IPS DF 6.9 (cell line): Measurements from ENCODE around the gene HOXC13.

Source experiments
- DNase-seq: peaks from one replicate; pipeline ENCODE4 v3.0.0-alpha.2; 2013; ENCODE audit warnings: low read depth, low spot score
- H3K27ac ChIP-seq: one replicate; pipeline ENCODE4 v1.5.1; 2013; ENCODE audit warnings: low read length, control low read depth
- H3K27me3 ChIP-seq: 2 replicates; pipeline ENCODE4 v1.6.1; 2013; ENCODE audit warnings: mild to moderate bottlenecking, low read length; ENCODE audit not compliant: control insufficient read depth, insufficient read depth
- H3K36me3 ChIP-seq: 2 replicates; pipeline ENCODE4 v1.6.1; 2013; ENCODE audit warnings: low read length; ENCODE audit not compliant: control insufficient read depth, insufficient read depth
- H3K4me1 ChIP-seq: 2 replicates; pipeline ENCODE4 v1.6.1; 2013; ENCODE audit warnings: low read length; ENCODE audit not compliant: control insufficient read depth, insufficient read depth
- H3K4me3 ChIP-seq: 2 replicates; pipeline ENCODE4 v1.5.1; 2013; ENCODE audit warnings: mild to moderate bottlenecking, low read length
- H3K9me3 ChIP-seq: 2 replicates; pipeline ENCODE4 v1.6.1; 2013; ENCODE audit warnings: low read length, inconsistent platforms; ENCODE audit not compliant: control insufficient read depth, insufficient read depth
- WGBS: extraction: QIAGEN DNeasy Blood & Tissue Kit; methylation state at CpG from one replicate; pipeline ENCODE4 v1.1.7; 2013; ENCODE audit warnings: mixed read lengths, missing lambda C conversion rate; ENCODE audit not compliant: insufficient read length, insufficient coverage; 5-methylcytosine and 5-hydroxymethylcytosine counted together

HOXC13 gene

DNA sequence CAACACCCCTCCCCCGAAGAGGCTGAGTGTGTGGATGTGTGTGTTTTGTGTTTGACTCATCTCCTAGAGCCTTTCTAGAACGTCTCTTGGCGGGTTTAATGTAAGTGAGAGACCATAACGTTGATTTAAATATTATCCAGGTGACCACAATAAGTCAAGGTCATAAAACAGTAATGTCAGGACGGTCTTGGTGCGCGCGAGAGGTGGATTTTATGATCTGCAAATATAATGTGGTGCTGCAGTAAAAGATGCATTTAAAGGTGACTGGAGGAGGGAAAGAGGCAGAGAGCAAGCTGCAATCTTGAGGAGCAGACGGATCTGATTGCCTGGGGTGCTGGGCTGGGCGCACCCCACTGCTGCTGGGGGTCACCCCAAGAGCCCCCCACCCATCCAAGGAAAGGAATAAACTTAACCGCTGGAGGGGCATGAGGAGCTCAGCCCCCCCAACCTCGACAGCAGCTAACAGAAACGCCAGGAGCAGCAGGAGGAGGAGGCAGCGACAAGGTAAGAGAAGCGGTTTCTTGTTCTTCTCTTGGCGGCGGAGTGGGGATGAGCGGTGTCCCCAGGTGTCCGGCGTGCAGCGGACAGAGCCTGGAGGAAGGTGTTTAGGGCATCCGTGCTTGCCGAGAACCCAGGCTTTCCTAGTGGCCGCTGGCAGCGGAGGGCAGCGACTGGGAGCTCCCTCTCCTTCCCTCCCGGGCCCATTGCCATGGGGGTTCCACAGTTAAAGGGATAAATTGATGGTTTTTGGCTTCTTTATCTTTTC is 51.9 kb downstream of the HOXC13 start:
- no peak overlapping the region for H3K4me3 ChIP-seq
- peaks cover 3% of the 10 kb centered on the region for H3K4me1 ChIP-seq
- WGBS: no CpG with 5 or more reads among the region's 27 CpGs
- peaks cover 100% of the 10 kb centered on the region for H3K27me3 ChIP-seq
- no peak overlapping the region for H3K27ac ChIP-seq
- peaks cover 3% of the 10 kb centered on the region; the same call in 1 of the 2 replicates for H3K36me3 ChIP-seq
- no peaks in the 10 kb centered on the region for H3K9me3 ChIP-seq
- DNase-seq: no peak

DNA sequence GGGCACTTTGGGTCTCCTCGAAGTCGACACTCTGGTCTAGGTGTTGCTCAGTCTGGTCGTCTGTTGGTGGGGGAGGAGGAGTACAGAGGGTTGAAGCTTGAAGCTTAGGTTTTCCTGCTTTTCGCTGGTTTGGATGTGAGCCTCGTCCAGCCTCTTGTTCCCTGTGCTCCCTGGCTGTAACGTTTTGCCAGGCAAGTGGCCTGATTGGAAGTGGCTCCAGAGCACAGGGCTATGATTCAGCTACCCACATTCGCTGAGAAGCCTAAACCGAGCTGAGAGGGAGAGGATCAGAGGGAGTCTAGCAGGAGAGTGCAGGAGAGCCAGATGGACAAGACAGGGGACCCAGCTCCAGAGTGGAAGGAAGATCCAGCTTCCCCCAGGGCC is 52.4 kb downstream of the HOXC13 start:
- H3K27ac ChIP-seq: no peak overlapping the region
- DNase-seq: no peak
- peaks cover 3% of the 10 kb centered on the region; the same call in 1 of the 2 replicates for H3K36me3 ChIP-seq
- H3K4me3 ChIP-seq: no peak overlapping the region
- WGBS: no CpG with 5 or more reads among the region's 8 CpGs
- peaks cover 100% of the 10 kb centered on the region for H3K27me3 ChIP-seq
- H3K9me3 ChIP-seq: no peaks in the 10 kb centered on the region
- peaks cover 3% of the 10 kb centered on the region for H3K4me1 ChIP-seq

DNA sequence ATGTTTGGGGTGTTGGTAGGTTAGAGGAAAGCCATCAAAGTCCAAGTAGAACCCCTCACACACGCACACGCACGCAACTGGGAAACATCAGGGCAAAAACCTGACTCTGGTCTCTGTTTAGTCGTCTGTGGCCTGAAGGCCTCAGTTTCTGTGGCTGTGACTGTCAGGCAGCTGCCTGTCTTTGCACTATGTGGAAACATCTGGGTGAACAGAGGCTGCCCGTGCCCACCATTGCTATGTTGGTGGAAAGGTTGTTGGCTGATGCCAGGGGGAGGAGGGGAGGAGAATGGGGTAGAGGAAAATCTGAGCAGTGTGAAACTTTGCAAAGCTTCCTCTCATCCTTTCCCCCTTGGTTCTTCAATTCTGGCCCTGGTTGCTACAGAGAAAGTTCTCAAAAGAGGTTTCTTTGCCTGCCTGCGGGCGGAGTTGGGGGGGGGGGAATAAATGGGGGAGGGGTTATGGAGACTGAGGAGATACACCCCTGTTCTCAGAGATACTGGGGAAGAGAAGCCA is 53.8 kb downstream of the HOXC13 start:
- Histone ChIP-seq H3K27me3 (peaks cover 100% of the 10 kb centered on the region), H3K9me3 (no peaks in the 10 kb centered on the region), H3K4me1 (0 out of 2 replicates have a peak, but pooled peaks cover 4% of the 10 kb centered on the region), H3K27ac (no peak overlapping the region), H3K36me3 (peaks cover 3% of the 10 kb centered on the region; the same call in 1 of the 2 replicates), H3K4me3 (no peak overlapping the region)
- DNase-seq: no peak
- WGBS: no CpG with 5 or more reads among the region's 7 CpGs

DNA sequence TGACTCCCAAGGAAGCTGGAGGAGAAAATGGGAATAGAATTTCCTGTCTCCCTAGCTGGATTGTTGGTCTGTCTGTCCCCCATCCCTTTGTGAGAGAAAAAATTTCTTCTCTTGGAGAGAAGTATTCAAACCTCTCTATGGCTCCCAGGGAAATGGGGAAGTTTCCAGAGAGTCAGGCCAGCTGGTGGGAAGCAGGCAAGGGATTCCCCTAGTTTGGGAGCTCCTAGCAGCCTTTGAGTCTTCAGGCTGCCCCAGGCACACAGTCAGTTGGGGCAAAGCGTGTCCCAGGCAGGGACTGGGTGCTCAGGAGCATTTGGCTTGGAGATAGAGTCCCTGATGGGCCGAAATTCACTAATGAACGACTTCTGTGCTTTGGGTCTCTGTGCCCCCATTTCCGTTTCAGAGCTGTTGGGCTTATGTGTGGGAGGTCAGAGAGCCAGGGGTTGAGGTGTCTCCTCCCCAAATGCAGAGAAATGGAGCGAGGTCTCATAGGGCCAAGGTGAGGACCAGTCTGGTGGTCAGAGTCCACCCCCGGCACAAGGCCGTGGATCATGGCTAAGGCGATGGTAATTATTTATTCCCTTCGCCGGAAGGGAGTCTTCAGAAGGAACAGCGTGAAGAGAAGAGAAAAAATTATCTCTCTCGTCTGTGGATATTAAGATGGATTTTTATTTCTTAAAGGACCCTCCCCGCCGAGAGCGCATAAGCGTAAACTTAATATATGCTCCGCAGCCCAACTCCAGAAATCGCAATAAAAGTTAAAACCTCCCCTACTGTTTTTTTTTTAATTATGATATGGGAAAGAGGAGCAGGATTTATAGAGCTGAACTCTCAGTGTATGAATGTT is 54.8 kb downstream of the HOXC13 start:
- Histone ChIP-seq H3K36me3 (peaks cover 3% of the 10 kb centered on the region; the same call in 1 of the 2 replicates), H3K9me3 (no peaks in the 10 kb centered on the region), H3K27ac (no peak overlapping the region), H3K4me3 (no peak overlapping the region), H3K4me1 (0 out of 2 replicates have a peak, but pooled peaks cover 4% of the 10 kb centered on the region), H3K27me3 (peaks cover 100% of the 10 kb centered on the region)
- no peak for DNase-seq
- no CpG with 5 or more reads among the region's 18 CpGs for WGBS

- Histone ChIP-seq H3K9me3 (no peaks in the 10 kb centered on the region), H3K27ac (no peak overlapping the region), H3K4me1 (0 out of 2 replicates have a peak, but pooled peaks cover 4% of the 10 kb centered on the region), H3K27me3 (peaks cover 100% of the 10 kb centered on the region), H3K4me3 (no peak overlapping the region), H3K36me3 (peaks cover 3% of the 10 kb centered on the region; the same call in 1 of the 2 replicates)
- DNase-seq: no peak
- WGBS: no CpG with 5 or more reads among the region's 19 CpGs
Observed at GRCh38 chr12:53994009-53994263, 55.3 kb downstream of the HOXC13 start.

DNA sequence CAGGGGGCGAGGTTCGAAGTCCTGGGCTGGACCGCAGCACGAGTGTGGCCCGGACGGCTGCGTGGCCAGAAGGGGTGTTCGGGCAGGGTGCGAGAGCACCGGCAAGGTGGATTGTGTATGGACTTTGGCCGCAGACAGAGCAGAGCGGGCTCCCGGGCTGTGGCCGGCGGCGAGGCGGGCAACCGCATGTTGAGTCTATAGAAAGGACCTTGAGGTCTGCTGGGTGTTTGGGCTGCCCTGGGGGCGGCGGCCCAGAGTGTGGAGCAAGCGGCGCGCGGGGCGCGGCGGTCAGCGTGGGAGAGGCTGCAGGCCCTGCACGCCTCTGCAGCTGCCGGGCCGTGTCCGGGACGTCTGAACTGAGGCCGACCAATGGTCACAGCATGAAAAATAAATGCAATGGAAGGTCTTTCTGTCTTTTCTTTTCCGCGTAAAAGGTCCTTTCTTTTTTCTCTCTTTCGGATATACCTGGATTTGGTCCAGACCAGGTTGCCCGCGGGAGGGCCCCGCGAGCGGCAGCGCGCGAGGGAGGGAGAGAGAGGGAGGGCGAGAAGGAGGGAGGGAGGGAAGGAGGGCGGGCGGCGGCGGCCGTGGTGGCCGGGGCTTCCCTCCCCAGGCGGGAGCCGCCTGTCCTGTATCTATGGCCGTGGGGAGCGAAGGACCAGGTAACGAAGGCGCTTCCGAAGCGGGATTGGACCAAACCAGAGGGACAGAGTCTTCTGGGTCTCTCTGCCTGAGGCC is 55.8 kb downstream of the HOXC13 start:
- H3K27ac ChIP-seq: no peak overlapping the region
- DNase-seq: no peak
- peaks cover 3% of the 10 kb centered on the region; the same call in 1 of the 2 replicates for H3K36me3 ChIP-seq
- H3K4me1 ChIP-seq: 0 out of 2 replicates have a peak, but pooled peaks cover 4% of the 10 kb centered on the region
- no peaks in the 10 kb centered on the region for H3K9me3 ChIP-seq
- H3K4me3 ChIP-seq: 0 out of 2 replicates have a peak overlapping the region, but pooled peaks have one; percentile 5
- H3K27me3 ChIP-seq: peaks cover 100% of the 10 kb centered on the region
- WGBS: no CpG with 5 or more reads among the region's 60 CpGs

DNA sequence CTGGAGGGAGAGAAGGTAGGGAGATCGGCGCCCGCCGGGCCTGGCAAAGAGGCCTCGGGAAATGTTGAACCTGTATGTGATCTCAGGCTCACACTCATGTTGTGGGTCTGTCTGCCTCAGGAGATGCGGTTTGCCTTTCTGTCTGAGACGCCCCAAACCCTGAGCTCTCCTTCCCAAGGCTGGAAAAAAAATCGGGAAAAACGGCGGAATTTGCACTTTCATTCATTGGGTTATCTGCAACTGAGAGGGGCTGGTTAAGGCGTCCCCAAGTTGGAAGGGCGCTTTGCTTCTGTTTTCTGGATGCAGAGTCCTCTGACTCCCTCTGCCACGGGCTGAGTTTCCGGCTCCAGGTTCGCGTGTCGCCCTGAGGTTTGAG is 56.4 kb downstream of the HOXC13 start:
- no peak for DNase-seq
- Histone ChIP-seq H3K4me1 (0 out of 2 replicates have a peak, but pooled peaks cover 4% of the 10 kb centered on the region), H3K36me3 (peaks cover 3% of the 10 kb centered on the region; the same call in 1 of the 2 replicates), H3K4me3 (no peak overlapping the region), H3K27ac (no peak overlapping the region), H3K9me3 (no peaks in the 10 kb centered on the region), H3K27me3 (peaks cover 100% of the 10 kb centered on the region)
- WGBS: no CpG with 5 or more reads among the region's 17 CpGs

DNA sequence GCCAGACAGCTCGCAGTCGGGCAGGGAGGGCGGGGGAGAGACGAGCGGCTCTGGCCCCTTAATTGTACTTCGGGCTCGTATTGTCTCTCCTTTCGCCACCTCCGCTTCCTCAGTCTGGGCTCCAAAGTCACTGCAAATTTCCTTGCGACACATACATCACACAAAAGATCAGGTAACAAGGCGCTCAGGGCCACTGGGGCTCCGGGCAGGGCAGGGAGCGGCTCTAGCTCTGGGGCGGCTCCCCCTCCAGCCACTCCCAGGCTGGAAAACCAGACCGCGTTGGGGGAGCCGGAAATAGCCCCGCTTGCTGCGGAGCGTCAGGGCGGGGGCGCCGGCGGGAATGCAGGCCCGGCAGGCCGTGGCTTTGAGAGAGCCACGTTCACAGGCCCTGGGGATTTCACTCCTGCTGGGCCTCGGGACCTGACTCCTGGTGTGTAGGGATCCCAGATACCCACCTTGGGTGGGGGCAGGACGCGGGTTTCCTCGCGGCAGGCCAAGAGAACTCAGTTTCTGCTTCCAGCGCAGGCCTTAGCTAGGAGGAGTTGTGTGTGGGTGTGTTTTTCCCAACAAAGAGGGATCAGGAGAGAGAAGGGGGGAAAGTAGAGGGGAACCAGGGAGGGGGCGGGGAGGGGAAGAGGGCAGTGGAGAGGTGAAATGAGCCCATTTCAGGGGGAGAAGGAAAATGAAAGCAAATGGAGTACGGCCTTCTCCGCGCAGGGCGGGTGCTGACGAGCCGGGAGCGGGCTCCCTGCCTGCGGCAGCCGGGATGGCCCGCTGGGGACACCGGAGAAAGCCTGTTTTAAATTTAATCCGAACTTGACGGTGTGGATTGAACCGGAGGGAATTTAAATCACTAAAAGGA is 57.0 kb downstream of the HOXC13 start:
- Histone ChIP-seq H3K36me3 (peaks cover 3% of the 10 kb centered on the region; the same call in 1 of the 2 replicates), H3K4me3 (no peak overlapping the region), H3K9me3 (no peaks in the 10 kb centered on the region), H3K4me1 (0 out of 2 replicates have a peak, but pooled peaks cover 5% of the 10 kb centered on the region), H3K27ac (no peak overlapping the region), H3K27me3 (peaks cover 100% of the 10 kb centered on the region)
- WGBS: no CpG with 5 or more reads among the region's 48 CpGs
- DNase-seq: no peak
